Fibroblast of mammary gland (primary cell): ENCODE data around the gene CDHR5.
"Not testable (repeated sequence)": the region's sequence is repeated elsewhere in the genome, so short reads cannot be mapped to it uniquely, and the experiment has no call there.

Source experiments
- DNase-seq: peaks from one replicate; pipeline ENCODE4 v3.0.0-alpha.2; 2010; ENCODE audit warnings: low read depth
- H3K4me3 ChIP-seq: 2 replicates; pipeline ENCODE4 v1.5.1; 2011; ENCODE audit warnings: low read depth, mild to moderate bottlenecking, low read length, moderate library complexity; ENCODE audit not compliant: control insufficient read depth
- TF ChIP-seq, protein P1 (sequence below): conservative IDR thresholded peaks from 2 replicates; pipeline ENCODE4 v1.5.1; 2011; ENCODE audit warnings: low read depth, low read length, inconsistent platforms; ENCODE audit not compliant: control insufficient read depth, insufficient read depth

Gene CDHR5

DNA sequence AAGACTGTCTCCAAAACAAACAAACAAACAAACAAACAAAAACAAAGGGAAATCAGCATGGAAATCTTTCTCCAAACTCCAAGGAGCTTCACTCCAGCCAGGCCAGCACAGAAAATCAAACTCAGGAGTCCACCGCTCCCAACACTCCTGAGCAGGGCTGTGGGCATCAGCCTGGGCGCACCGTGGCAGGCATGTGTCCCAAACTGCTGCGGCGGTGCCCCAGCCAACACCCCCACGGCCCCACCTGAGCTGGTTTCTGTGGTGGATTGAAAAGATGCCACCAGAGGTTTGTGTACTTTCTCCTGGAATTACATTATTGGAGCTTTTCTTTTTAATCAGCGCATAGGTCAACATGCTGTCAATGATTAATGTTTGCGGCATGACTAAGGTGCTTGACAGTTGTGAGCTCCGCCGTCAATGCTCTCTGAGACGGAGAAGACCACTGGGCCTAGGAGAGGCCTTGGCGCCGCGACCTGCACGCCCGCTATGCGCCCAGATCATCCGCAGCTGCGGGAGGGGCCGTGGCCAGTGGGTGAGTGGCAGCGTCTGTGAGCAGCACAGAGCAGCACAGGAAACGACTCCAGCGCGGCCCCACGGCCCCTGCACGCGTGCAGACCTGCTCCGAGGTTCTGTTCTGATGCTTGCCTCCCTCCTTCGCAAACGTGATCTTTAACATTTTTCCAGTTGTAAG lies 30.4 kb upstream of the CDHR5 start:
- H3K4me3 ChIP-seq, result no peak overlapping the region
- DNase-seq, result no peak
- TF ChIP-seq, protein P1, sequence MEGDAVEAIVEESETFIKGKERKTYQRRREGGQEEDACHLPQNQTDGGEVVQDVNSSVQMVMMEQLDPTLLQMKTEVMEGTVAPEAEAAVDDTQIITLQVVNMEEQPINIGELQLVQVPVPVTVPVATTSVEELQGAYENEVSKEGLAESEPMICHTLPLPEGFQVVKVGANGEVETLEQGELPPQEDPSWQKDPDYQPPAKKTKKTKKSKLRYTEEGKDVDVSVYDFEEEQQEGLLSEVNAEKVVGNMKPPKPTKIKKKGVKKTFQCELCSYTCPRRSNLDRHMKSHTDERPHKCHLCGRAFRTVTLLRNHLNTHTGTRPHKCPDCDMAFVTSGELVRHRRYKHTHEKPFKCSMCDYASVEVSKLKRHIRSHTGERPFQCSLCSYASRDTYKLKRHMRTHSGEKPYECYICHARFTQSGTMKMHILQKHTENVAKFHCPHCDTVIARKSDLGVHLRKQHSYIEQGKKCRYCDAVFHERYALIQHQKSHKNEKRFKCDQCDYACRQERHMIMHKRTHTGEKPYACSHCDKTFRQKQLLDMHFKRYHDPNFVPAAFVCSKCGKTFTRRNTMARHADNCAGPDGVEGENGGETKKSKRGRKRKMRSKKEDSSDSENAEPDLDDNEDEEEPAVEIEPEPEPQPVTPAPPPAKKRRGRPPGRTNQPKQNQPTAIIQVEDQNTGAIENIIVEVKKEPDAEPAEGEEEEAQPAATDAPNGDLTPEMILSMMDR, result no peak

DNA sequence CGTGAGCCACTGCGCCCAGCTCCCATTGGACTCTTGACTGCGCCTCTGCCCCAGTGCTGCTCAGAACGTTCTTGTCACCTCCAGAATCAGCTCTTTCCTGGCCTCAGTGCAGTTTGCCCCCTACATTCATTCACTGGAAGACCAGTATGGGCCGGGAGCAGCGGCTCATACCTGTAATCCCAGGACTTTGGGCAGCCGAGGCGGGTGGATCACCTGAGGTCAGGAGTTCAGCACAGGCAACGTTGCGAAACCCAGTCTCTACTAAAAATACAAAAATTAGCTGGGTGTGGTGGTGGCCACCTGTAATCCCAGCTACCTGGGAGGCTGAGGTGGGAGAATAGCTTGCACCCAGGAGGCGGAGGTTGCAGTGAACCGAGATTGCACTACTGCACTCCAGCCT lies 29.7 kb upstream of the CDHR5 start:
- not testable (repeated sequence) for H3K4me3 ChIP-seq, DNase-seq

DNA sequence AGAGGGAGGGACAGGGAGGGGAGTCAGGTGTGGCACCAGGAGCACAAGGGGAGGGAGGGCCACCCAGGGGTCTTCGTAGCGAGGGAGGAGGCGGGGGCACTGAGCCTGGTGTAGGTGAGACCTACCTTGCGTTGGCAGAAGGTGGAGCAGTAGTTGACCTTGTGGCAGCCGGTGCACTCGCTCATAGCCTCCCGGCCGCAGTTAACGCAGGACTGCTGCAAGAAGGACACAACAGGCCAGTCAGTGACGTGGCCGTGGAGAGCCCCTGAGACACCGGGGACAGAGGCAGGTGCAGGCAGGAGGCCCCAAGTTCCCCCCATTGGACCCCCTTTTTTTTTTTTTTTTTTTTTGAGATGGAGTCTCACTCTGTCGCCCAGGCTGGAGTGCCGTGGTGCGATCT lies 29.1 kb upstream of the CDHR5 start:
- TF ChIP-seq, protein P1, result no peak
- DNase-seq, result no peak
- H3K4me3 ChIP-seq, result no peak overlapping the region

DNA sequence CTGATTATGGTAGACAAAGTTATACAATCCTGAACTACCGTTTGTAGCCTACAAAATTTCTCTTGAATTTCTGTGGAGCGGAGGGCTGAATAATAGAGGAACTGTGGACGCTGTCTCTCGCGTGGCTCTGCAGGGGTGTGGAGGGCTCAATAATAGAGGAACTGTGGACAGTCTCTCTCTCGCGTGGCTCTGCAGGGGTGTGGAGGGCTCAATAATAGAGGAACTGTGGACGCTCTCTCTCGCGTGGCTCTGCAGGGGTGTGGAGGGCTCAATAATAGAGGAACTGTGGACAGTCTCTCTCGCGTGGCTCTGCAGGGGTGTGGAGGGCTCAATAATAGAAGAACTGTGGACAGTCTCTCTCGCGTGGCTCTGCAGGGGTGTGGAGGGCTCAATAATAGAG lies 28.4 kb upstream of the CDHR5 start:
- H3K4me3 ChIP-seq, DNase-seq: not testable (repeated sequence)

DNA sequence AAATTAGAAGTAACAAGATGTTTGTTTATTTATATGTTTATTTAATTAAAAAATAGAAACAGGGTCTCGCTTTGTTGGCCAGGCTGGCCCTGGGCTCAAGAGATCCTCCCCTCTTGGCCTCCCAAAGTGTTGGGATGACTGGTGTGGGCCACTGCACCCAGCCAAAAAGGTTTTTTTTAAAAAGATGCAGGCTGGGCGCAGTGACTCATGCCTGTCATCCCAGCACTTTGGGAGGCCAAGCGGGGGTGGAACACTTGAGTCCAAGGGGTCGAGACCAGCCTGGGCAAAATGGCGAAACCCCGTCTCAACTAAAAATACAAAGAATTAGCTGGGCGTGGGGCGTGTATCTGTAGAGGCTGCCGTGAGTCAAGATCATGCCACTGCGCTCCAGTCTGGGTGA lies 25.7 kb upstream of the CDHR5 start:
- H3K4me3 ChIP-seq, result no peak overlapping the region
- TF ChIP-seq, protein P1, result no peak
- peak; percentile 48 for DNase-seq

DNA sequence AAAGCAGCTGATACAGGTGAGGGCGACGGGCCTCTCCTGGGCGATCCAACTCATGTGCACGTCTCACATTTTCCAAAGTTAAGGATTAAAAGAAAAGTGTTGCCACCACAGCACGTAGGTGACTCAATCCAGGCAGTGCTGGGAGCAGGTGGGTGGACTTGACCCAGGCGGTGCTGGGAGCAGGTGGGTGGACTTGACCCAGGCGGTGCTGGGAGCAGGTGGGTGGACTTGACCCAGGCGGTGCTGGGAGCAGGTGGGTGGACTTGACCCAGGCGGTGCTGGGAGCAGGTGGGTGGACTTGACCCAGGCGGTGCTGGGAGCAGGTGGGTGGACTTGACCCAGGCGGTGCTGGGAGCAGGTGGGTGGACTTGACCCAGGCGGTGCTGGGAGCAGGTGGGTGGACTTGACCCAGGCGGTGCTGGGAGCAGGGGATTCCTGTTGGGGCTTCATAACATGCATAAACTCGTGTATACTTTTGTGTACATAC lies 23.0 kb upstream of the CDHR5 start:
- H3K4me3 ChIP-seq, DNase-seq: not testable (repeated sequence)

DNA sequence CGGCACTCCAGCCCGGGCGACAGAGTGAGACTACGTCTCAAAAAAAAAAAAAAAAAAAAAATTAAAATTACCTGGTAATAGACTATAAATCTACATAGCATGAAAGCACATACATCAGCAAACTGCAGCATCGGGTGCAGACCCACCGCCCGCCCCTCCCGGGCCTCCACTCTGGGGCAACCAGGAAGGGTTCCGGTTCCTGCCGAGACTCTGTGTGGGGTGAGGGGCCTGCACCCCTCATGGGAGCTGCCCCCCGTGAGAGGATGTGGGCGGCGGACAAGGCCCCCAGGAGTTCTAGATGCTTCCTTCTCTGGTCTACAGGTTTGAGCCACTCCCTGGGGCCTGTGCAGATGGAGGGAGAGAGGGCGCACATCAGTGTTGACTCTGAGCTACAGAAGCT lies 21.5 kb upstream of the CDHR5 start:
- TF ChIP-seq, protein P1, result no peak
- no peak for DNase-seq
- H3K4me3 ChIP-seq, result no peak overlapping the region

DNA sequence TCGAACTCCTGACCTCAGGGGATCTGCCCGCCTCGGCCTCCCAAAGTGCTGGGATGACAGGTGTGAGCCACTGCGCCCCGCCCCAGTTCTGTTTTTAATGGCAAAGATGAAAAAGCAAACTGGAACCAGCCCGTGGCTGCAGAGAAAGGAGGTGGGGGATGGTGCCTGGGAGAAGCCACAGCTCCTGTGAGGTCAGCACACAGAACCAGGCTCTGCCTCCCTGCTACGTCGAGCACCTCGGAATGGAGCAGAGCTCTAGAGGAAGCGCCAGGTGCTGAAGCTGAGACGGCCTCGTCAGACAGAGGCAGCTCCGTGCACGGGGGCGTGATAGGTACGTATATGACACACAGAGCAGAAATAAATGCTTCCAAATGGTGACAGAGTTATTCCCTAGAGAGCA lies 20.8 kb upstream of the CDHR5 start:
- no peak for DNase-seq
- H3K4me3 ChIP-seq, result no peak overlapping the region
- TF ChIP-seq, protein P1, result no peak
